Heart left ventricle (tissue), 13 donors: ENCODE results near the gene STRA8.

ENCODE experiments used
- POLR2A ChIP-seq, 2 donors: fragments of 450-650 bp; IDR thresholded peaks; one replicate each; pipeline ENCODE4 v1.6.1; 2017; ENCODE audit warnings: antibody characterized with exemption in 2 of 2, mild to moderate bottlenecking in 2 of 2, moderate library complexity in 2 of 2
- TF ChIP-seq, protein P1 (sequence below), 12 donors: fragments of 200-600 bp; sonication (generic) in 4 of 12; IDR thresholded peaks; one replicate each; pipeline versions ENCODE4 v1.5.0 to v1.8.0; 2018 to 2022; ENCODE audit warnings: antibody characterized with exemption in 12 of 12, mild to moderate bottlenecking in 5 of 12
- donor health status: ischemic (EF 13 %, LVEDD 7.1; RV severe dilation, severe dysfunction).
- donor health status: DM: no; HTN: yes; CAD: no.
- donor health status: DM: no; HTN: no; CAD: no.
- donor health status: ischemic (EF 25% LVEDD 6.9; RV normal size, moderate dysfunction).
- donor health status: ischemic (EF 25% LVEDD 5.7; RV mildly dilated, moderate dysfunction).
- donor health status: ischemic (EF 35%, LVEDD 5.7; RV mildly dilated, moderate dysfunction).
- donor health status: nonischemic (EF 11% LVEDD 7.7; RV severe dilation, severe dysfunction).
- donor health status: DM: yes; HTN: yes; CAD: no.
- donor health status: PGD.
- donor health status: ischemic (EF 29% LVEDD 5.4; RV normal size, mild dysfunction).
- donor health status: nonischemic (EF 23%, LVEDD 6.1; RV moderate dilation, normal function).

- no peak for TF ChIP-seq POLR2A (IDR thresholded peaks at IDR 0.05)
- TF ChIP-seq, protein P1, sequence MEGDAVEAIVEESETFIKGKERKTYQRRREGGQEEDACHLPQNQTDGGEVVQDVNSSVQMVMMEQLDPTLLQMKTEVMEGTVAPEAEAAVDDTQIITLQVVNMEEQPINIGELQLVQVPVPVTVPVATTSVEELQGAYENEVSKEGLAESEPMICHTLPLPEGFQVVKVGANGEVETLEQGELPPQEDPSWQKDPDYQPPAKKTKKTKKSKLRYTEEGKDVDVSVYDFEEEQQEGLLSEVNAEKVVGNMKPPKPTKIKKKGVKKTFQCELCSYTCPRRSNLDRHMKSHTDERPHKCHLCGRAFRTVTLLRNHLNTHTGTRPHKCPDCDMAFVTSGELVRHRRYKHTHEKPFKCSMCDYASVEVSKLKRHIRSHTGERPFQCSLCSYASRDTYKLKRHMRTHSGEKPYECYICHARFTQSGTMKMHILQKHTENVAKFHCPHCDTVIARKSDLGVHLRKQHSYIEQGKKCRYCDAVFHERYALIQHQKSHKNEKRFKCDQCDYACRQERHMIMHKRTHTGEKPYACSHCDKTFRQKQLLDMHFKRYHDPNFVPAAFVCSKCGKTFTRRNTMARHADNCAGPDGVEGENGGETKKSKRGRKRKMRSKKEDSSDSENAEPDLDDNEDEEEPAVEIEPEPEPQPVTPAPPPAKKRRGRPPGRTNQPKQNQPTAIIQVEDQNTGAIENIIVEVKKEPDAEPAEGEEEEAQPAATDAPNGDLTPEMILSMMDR (IDR thresholded peaks at IDR 0.05) = no peak
Observed at GRCh38 chr7:135195156-135195555, 38.5 kb upstream of the STRA8 start.
